Measurements from ENCODE around the gene MISP. TPM values are rescaled to one million over a fixed set of nuclear protein-coding genes. Genes with fewer than 3 reads are reported as not detected.

The MISP gene
- polyA plus RNA-seq, 2 donors, result 0.08 to 0.11 TPM

DNA sequence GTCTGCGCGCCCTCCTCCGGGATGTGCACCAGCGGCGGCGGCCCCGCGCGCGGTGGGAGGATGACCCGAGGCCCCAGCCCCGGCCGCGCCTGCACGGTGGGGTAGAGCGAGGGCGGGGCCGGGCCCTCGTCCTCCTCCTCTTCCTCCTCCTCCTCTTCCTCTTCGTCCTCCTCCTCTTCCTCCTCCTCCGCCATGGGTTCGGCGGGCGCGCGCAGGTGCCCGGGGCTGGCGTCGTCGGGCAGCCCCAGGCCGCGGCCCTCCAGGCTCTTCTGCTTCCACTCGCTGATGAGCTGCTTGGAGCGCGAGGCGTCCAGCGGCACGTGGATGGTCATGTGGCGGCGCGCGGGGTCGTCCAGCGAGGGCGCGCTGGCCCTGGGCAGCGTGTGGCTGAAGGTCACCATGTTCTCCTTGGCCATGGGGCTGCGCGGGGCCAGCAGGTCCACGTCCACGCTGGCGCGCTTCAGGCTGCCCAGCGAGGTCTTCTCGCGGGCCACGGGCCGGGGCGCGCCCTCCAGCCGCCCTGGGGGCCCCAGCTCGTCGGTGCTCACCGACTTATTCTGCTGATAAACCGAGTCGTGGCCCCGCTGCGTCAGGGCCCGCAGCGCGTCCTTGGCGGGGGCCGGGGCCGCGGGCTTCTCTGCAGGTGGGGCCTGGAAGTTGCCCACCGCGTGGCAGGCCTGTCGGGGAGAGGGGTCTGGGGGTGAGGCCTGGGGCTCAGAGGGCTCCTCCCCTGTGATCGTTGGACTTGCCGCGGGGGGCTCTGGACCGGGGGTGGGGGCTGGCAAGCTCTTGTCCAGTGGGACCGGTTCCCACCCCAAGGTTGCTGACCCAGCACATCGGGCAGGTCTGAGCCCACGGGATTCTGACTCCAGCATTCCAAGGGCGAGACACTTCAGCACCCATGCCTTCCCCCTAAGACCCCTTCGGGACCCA lies 62.6 kb downstream of the MISP start:
- H3K36me3 ChIP-seq (ENCODE audit: control insufficient read depth in 2 of 2, insufficient read depth in 2 of 2, low read length in 1 of 2), result peaks cover 3 to 37% of the 10 kb centered on the region in 2 donors
- 90% methylated on average over 76 to 87 of the region's 87 CpGs for WGBS, 2 donors

More for the DNA sequence above, 62.6 kb downstream of the MISP start:
- Histone ChIP-seq H3K4me1 (ENCODE audit: control insufficient read depth in 2 of 2, insufficient read depth in 2 of 2, low read length in 1 of 2) (no peaks in the 10 kb centered on the region), H3K9me3 (ENCODE audit: control insufficient read depth in 2 of 2, insufficient read depth in 1 of 2, low read depth in 1 of 2, low read length in 1 of 2) (peaks cover 0 to 2% of the 10 kb centered on the region in 2 donors), H3K27ac (ENCODE audit: low read depth in 2 of 2, low read length in 1 of 2) (no peak overlapping the region), H3K4me3 (ENCODE audit: low read depth in 1 of 2, low read length in 2 of 2) (no peak overlapping the region), H3K27me3 (ENCODE audit: control insufficient read depth in 1 of 2, insufficient read depth in 2 of 2, low read length in 2 of 2) (no peaks in the 10 kb centered on the region)

Other genes with a start within 250 kb of the MISP start
- 10 to 100 TPM; 13.9 to 16.8 TPM for gene TPGS1, start 243.6 kb upstream of the MISP start, polyA plus RNA-seq
- 10 to 100 TPM; 45.2 to 68.7 TPM for gene CDC34, start 219.4 kb upstream of the MISP start, polyA plus RNA-seq
- 1 to 10 TPM in 1 of 2 donors, under 1 TPM in 1; 0.86 to 1.1 TPM for gene GZMM, start 207.1 kb upstream of the MISP start, polyA plus RNA-seq
- 100 to 1,000 TPM; 189 to 210 TPM for gene BSG, start 178.5 kb upstream of the MISP start, polyA plus RNA-seq
- gene HCN2, start 161.2 kb upstream of the MISP start, polyA plus RNA-seq, result 1 to 10 TPM in 1 of 2 donors, under 1 TPM in 1; 0.65 to 1.4 TPM
- 10 to 100 TPM; 35.6 to 56.1 TPM for gene POLRMT, start 117.6 kb upstream of the MISP start, polyA plus RNA-seq
- gene FGF22, start 111.2 kb upstream of the MISP start, polyA plus RNA-seq, result under 1 TPM; 0.53 to 0.86 TPM
- 10 to 100 TPM; 38.4 to 61.5 TPM for gene RNF126, start 87.9 kb upstream of the MISP start, polyA plus RNA-seq
- 1 to 10 TPM; 5.9 to 7.8 TPM for gene FSTL3, start 74.7 kb upstream of the MISP start, polyA plus RNA-seq
- gene PRSS57, start 55.7 kb upstream of the MISP start, polyA plus RNA-seq, result not detected
- gene PALM, start 42.2 kb upstream of the MISP start, polyA plus RNA-seq, result 1 to 10 TPM; 4.8 to 7.6 TPM
- 10 to 100 TPM; 90.6 to 98.3 TPM for gene PTBP1, start 46.3 kb downstream of the MISP start, polyA plus RNA-seq
- gene PLPPR3, start 70.8 kb downstream of the MISP start, polyA plus RNA-seq, result not detected
- not detected for gene AZU1, start 76.7 kb downstream of the MISP start, polyA plus RNA-seq
- gene PRTN3, start 89.9 kb downstream of the MISP start, polyA plus RNA-seq, result not detected
- gene ELANE, start 101.2 kb downstream of the MISP start, polyA plus RNA-seq, result under 1 TPM; 0.24 to 0.68 TPM
- gene CFD, start 108.6 kb downstream of the MISP start, polyA plus RNA-seq, result 10 to 100 TPM; 32.6 to 95.2 TPM
- 10 to 100 TPM; 33.0 to 46.2 TPM for gene MED16, start 142.1 kb downstream of the MISP start, polyA plus RNA-seq
- not detected for gene RNU6-9, start 142.4 kb downstream of the MISP start, polyA plus RNA-seq
- 10 to 100 TPM; 66.1 to 84.8 TPM for gene R3HDM4, start 162.1 kb downstream of the MISP start, polyA plus RNA-seq
- gene KISS1R, start 166.2 kb downstream of the MISP start, polyA plus RNA-seq, result under 1 TPM in 1 of 2 donors, not detected in 1; 0.01 TPM
- gene ARID3A, start 174.9 kb downstream of the MISP start, polyA plus RNA-seq, result 1 to 10 TPM; 1.3 to 5.2 TPM
- 10 to 100 TPM; 36.2 to 44.8 TPM for gene WDR18, start 233.2 kb downstream of the MISP start, polyA plus RNA-seq
- under 1 TPM; 0.01 to 0.04 TPM for gene GRIN3B, start 249.3 kb downstream of the MISP start, polyA plus RNA-seq